ENCODE measurements around the gene PNKP. TPM values are rescaled to one million over a fixed set of nuclear protein-coding genes. Genes with fewer than 3 reads are reported as not detected.
A peak's percentile ranks its signal among the peaks of the same experiment; 100 is the strongest.

Gene PNKP
- total and polyA plus RNA-seq, 2 donors, result 28.4 to 31.4 TPM

- H3K36me3 ChIP-seq (ENCODE audit: insufficient read depth), result no peaks in the 10 kb centered on the region
- WGBS, result 66% methylated on average over 17 of the region's 17 CpGs
- no peak overlapping the region for H3K4me3 ChIP-seq (ENCODE audit: low read depth, low read length)
- no peak for DNase-seq (ENCODE audit: extremely low spot score)
- no peak overlapping the region for H3K27ac ChIP-seq (ENCODE audit: low read depth)
- no peaks in the 10 kb centered on the region for H3K4me1 ChIP-seq (ENCODE audit: insufficient read depth)
These were observed 28.4 kb upstream of the PNKP start for GRCh38 chr19:49895566-49896297.

GRCh38 chr19:49894879-49895565, 27.6 kb upstream of the PNKP start:
- WGBS, result 81% methylated on average over 17 of the region's 17 CpGs
- Histone ChIP-seq H3K4me3 (ENCODE audit: low read depth, low read length) (no peak overlapping the region), H3K27ac (ENCODE audit: low read depth) (no peak overlapping the region), H3K4me1 (ENCODE audit: insufficient read depth) (no peaks in the 10 kb centered on the region), H3K36me3 (ENCODE audit: insufficient read depth) (no peaks in the 10 kb centered on the region)
- DNase-seq (ENCODE audit: extremely low spot score), result no peak

- H3K36me3 ChIP-seq (ENCODE audit: insufficient read depth), result no peaks in the 10 kb centered on the region
- DNase-seq (ENCODE audit: extremely low spot score), result no peak
- no peak overlapping the region for H3K27ac ChIP-seq (ENCODE audit: low read depth)
- WGBS, result 91% methylated on average over 18 of the region's 18 CpGs
- H3K4me1 ChIP-seq (ENCODE audit: insufficient read depth), result no peaks in the 10 kb centered on the region
- H3K4me3 ChIP-seq (ENCODE audit: low read depth, low read length), result no peak overlapping the region
These were observed 26.8 kb upstream of the PNKP start for GRCh38 chr19:49894011-49894664.

- Histone ChIP-seq H3K27ac (ENCODE audit: low read depth) (no peak overlapping the region), H3K4me3 (ENCODE audit: low read depth, low read length) (no peak overlapping the region), H3K4me1 (ENCODE audit: insufficient read depth) (no peaks in the 10 kb centered on the region), H3K36me3 (ENCODE audit: insufficient read depth) (no peaks in the 10 kb centered on the region)
- DNase-seq (ENCODE audit: extremely low spot score), result no peak
- 95% methylated on average over 1 of the region's 1 CpG for WGBS
These were observed 25.3 kb upstream of the PNKP start for GRCh38 chr19:49892716-49893115.

- Histone ChIP-seq H3K36me3 (ENCODE audit: insufficient read depth) (no peaks in the 10 kb centered on the region), H3K4me3 (ENCODE audit: low read depth, low read length) (no peak overlapping the region), H3K4me1 (ENCODE audit: insufficient read depth) (no peaks in the 10 kb centered on the region), H3K27ac (ENCODE audit: low read depth) (no peak overlapping the region)
- WGBS, result 84% methylated on average over 17 of the region's 17 CpGs
- no peak for DNase-seq (ENCODE audit: extremely low spot score)
These were observed 24.0 kb upstream of the PNKP start for GRCh38 chr19:49891393-49891792.

- Histone ChIP-seq H3K4me3 (ENCODE audit: low read depth, low read length) (peak overlapping the region; percentile 11), H3K36me3 (ENCODE audit: insufficient read depth) (no peaks in the 10 kb centered on the region), H3K27ac (ENCODE audit: low read depth) (no peak overlapping the region), H3K4me1 (ENCODE audit: insufficient read depth) (no peaks in the 10 kb centered on the region)
- no peak for DNase-seq (ENCODE audit: extremely low spot score)
- WGBS, result 10% methylated on average over 69 of the region's 69 CpGs
These were observed 23.3 kb upstream of the PNKP start for GRCh38 chr19:49890349-49891311.

- Histone ChIP-seq H3K4me1 (ENCODE audit: insufficient read depth) (no peaks in the 10 kb centered on the region), H3K36me3 (ENCODE audit: insufficient read depth) (peaks cover 2% of the 10 kb centered on the region), H3K27ac (ENCODE audit: low read depth) (no peak overlapping the region), H3K4me3 (ENCODE audit: low read depth, low read length) (peak overlapping the region; percentile 11)
- DNase-seq (ENCODE audit: extremely low spot score), result no peak
- WGBS, result 19% methylated on average over 71 of the region's 71 CpGs
These were observed 22.4 kb upstream of the PNKP start for GRCh38 chr19:49889687-49890348.

GRCh38 chr19:49889038-49889686, 21.8 kb upstream of the PNKP start:
- DNase-seq (ENCODE audit: extremely low spot score), result no peak
- WGBS, result 92% methylated on average over 23 of the region's 23 CpGs
- Histone ChIP-seq H3K27ac (ENCODE audit: low read depth) (no peak overlapping the region), H3K36me3 (ENCODE audit: insufficient read depth) (peaks cover 4% of the 10 kb centered on the region), H3K4me3 (ENCODE audit: low read depth, low read length) (no peak overlapping the region), H3K4me1 (ENCODE audit: insufficient read depth) (no peaks in the 10 kb centered on the region)

- H3K4me3 ChIP-seq (ENCODE audit: low read depth, low read length), result no peak overlapping the region
- H3K4me1 ChIP-seq (ENCODE audit: insufficient read depth), result no peaks in the 10 kb centered on the region
- no peak for DNase-seq (ENCODE audit: extremely low spot score)
- WGBS, result 83% methylated on average over 18 of the region's 18 CpGs
- peaks cover 8% of the 10 kb centered on the region for H3K36me3 ChIP-seq (ENCODE audit: insufficient read depth)
- no peak overlapping the region for H3K27ac ChIP-seq (ENCODE audit: low read depth)
These were observed 21.1 kb upstream of the PNKP start for GRCh38 chr19:49888510-49888824.

GRCh38 chr19:49887665-49888509, 20.5 kb upstream of the PNKP start:
- Histone ChIP-seq H3K36me3 (ENCODE audit: insufficient read depth) (peaks cover 8% of the 10 kb centered on the region), H3K4me3 (ENCODE audit: low read depth, low read length) (no peak overlapping the region), H3K27ac (ENCODE audit: low read depth) (no peak overlapping the region), H3K4me1 (ENCODE audit: insufficient read depth) (no peaks in the 10 kb centered on the region)
- DNase-seq (ENCODE audit: extremely low spot score), result no peak
- WGBS, result 67% methylated on average over 54 of the region's 54 CpGs

- H3K36me3 ChIP-seq (ENCODE audit: insufficient read depth), result peaks cover 8% of the 10 kb centered on the region
- H3K4me3 ChIP-seq (ENCODE audit: low read depth, low read length), result no peak overlapping the region
- H3K4me1 ChIP-seq (ENCODE audit: insufficient read depth), result no peaks in the 10 kb centered on the region
- no peak for DNase-seq (ENCODE audit: extremely low spot score)
- no peak overlapping the region for H3K27ac ChIP-seq (ENCODE audit: low read depth)
- WGBS, result 73% methylated on average over 23 of the region's 23 CpGs
These were observed 19.8 kb upstream of the PNKP start for GRCh38 chr19:49887037-49887664.

All from urinary bladder (tissue), 4 donors.